ENCODE measurements around the gene STXBP4. TPM values are rescaled to one million over a fixed set of nuclear protein-coding genes. Genes with fewer than 3 reads are reported as not detected.

Gene STXBP4
- total RNA-seq, 2 experiments from 2014 or later: 7.6 to 7.9 TPM

Other genes with a start within 250 kb of the STXBP4 start
- not detected for gene TOM1L1, start 67.9 kb upstream of the STXBP4 start, total RNA-seq
- gene COX11, start 111 bp upstream of the STXBP4 start, total RNA-seq: 10 to 100 TPM; 44.9 to 45.4 TPM

Measured in activated CD8-positive, alpha-beta T cell treated with anti-CD3 and anti-CD28 coated beads, Interleukin-2, amount 10 ng/mL, durations not matched to agents 7 days and 5 days (primary cell).